K562 (cell line): Measurements from ENCODE around the gene CDK14.

Experiments
- BRD4 ChIP-seq: fragments of 200-600 bp; sonication (generic); IDR thresholded peaks from 2 replicates; pipeline ENCODE4 v1.6.1; 2017; ENCODE audit warnings: inconsistent platforms
- GABPB1 ChIP-seq: sonication (generic); formaldehyde crosslinking; IDR thresholded peaks from 2 replicates; pipeline ENCODE4 v1.8.0; 2022; ENCODE audit warnings: mild to moderate bottlenecking, missing genetic modification reagents
- MYC ChIP-seq, 2 experiments: fragments of 250-450 bp in 1 of 2; sonication (Bioruptor Pico) in 1 of 2; IDR thresholded peaks; 2 replicates each; pipeline versions ENCODE4 v1.5.1 to v1.6.1; 2012 to 2021; ENCODE audit warnings: low read depth in 2 of 2, borderline replicate concordance in 1 of 2, improper control_type of control experiment in 1 of 2, low read length in 1 of 2, mild to moderate bottlenecking in 1 of 2, moderate library complexity in 1 of 2
- MYNN ChIP-seq, 2 experiments: sonication (generic); formaldehyde crosslinking in 1 of 2; IDR thresholded peaks; 2 replicates each; pipeline versions ENCODE4 v1.5.0 to v1.6.1; 2016 to 2020; ENCODE audit warnings: antibody characterized with exemption in 1 of 2, missing genetic modification reagents in 1 of 2
- SRSF7 ChIP-seq: fragments of 200-400 bp; formaldehyde crosslinking; optimal IDR thresholded peaks from 2 replicates; pipeline ENCODE3; 2017; ENCODE audit warnings: mild to moderate bottlenecking, low read depth, low read length
- TAF1 ChIP-seq: IDR thresholded peaks from 2 replicates; pipeline ENCODE4 v1.6.1; 2011; ENCODE audit warnings: mild to moderate bottlenecking, low read length, moderate library complexity; ENCODE audit not compliant: insufficient read depth, control insufficient read depth, severe bottlenecking; ENCODE audit errors: extremely low read depth
- ZNF274 ChIP-seq: IDR thresholded peaks from 2 replicates; pipeline ENCODE4 v1.6.1; 2011; ENCODE audit warnings: low read depth, mild to moderate bottlenecking, low read length, moderate library complexity, borderline replicate concordance
- ZNF766 ChIP-seq: fragments of 200-800 bp; sonication (Bioruptor generic); conservative IDR thresholded peaks from 2 replicates; pipeline ENCODE4 v1.6.1; 2016; ENCODE audit warnings: missing genetic modification characterization, missing compliant biosample characterization
- ZSCAN29 ChIP-seq: fragments of 450-650 bp; IDR thresholded peaks from 2 replicates; pipeline ENCODE4 v1.6.1; 2017
- TF ChIP-seq, protein P1 (sequence below), 3 experiments: IDR thresholded peaks in 2 of 3; conservative IDR thresholded peaks in 1 of 3; 2 replicates each; pipeline ENCODE4 v1.5.1; 2011 to 2012; ENCODE audit warnings: low read length in 3 of 3, mild to moderate bottlenecking in 3 of 3, control low read depth in 2 of 3, improper control_type of control experiment in 1 of 3, inconsistent platforms in 1 of 3, low read depth in 1 of 3, mixed read lengths in 1 of 3, moderate library complexity in 1 of 3; ENCODE audit not compliant: insufficient read depth in 2 of 3

DNA sequence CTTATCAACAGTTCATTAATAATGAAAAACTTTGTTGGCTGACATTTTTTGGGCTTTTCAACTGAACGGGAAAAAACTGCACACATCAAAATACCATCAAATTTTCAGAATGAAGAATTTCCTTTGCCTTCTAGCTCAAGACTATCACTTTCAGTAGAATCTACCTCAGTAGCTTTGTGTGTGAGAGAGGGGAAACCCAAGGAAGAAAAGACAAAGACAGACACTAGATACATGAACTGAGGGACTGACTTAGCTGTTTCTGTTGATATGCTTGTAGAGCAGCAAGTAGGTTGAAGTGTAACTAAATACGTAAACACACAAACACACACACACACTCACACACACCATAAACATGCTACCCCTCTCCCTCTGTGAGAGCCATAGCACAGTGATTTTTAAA, 257.1 kb downstream of the CDK14 start:
- TF ChIP-seq ZSCAN29 (no peak), MYC (IDR thresholded peaks at IDR 0.05; ENCODE audit: low read depth, low read length) (no peak), MYC (CRISPR knock-in tag; IDR thresholded peaks at IDR 0.05; ENCODE audit: borderline replicate concordance, low read depth) (no peak), SRSF7 (no peak), ZNF766 (CRISPR knock-in tag) (no peak), TAF1 (no peak), ZNF274 (no peak), BRD4 (no peak), MYNN (IDR thresholded peaks at IDR 0.05) (no peak), MYNN (CRISPR knock-in tag; IDR thresholded peaks at IDR 0.05) (no peak), GABPB1 (CRISPR knock-in tag) (no peak)
- TF ChIP-seq, protein P1, sequence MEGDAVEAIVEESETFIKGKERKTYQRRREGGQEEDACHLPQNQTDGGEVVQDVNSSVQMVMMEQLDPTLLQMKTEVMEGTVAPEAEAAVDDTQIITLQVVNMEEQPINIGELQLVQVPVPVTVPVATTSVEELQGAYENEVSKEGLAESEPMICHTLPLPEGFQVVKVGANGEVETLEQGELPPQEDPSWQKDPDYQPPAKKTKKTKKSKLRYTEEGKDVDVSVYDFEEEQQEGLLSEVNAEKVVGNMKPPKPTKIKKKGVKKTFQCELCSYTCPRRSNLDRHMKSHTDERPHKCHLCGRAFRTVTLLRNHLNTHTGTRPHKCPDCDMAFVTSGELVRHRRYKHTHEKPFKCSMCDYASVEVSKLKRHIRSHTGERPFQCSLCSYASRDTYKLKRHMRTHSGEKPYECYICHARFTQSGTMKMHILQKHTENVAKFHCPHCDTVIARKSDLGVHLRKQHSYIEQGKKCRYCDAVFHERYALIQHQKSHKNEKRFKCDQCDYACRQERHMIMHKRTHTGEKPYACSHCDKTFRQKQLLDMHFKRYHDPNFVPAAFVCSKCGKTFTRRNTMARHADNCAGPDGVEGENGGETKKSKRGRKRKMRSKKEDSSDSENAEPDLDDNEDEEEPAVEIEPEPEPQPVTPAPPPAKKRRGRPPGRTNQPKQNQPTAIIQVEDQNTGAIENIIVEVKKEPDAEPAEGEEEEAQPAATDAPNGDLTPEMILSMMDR (IDR thresholded peaks at IDR 0.05 in 2 of 3, conservative IDR thresholded peaks at IDR 0.05 in 1 of 3; ENCODE audit: insufficient read depth in 2 of 3, low read depth in 1 of 3, low read length in 3 of 3), result no peak
